Mesenchymal stem cell (in vitro differentiated cells and primary cell): ENCODE data around the gene CIAO3.
A peak's percentile ranks its signal among the peaks of the same experiment; 100 is the strongest.
"Not testable (repeated sequence)": the region's sequence is repeated elsewhere in the genome, so short reads cannot be mapped to it uniquely, and the experiment has no call there.

Experiments
- DNase-seq: peaks from one replicate; pipeline ENCODE4 v3.0.0-alpha.2; 2013
- H2AFZ ChIP-seq: one replicate; pipeline ENCODE4 v1.6.1; 2013; ENCODE audit warnings: low read depth, mild to moderate bottlenecking, control low read depth, inconsistent platforms, low read length, moderate library complexity
- H2AK5ac ChIP-seq: 2 replicates; pipeline ENCODE4 v1.6.1; 2013; ENCODE audit warnings: low read length, moderate library complexity, mild to moderate bottlenecking, inconsistent platforms; ENCODE audit not compliant: severe bottlenecking
- H2BK120ac ChIP-seq: one replicate; pipeline ENCODE4 v1.6.1; 2013; ENCODE audit warnings: low read depth, mild to moderate bottlenecking, inconsistent platforms, low read length, moderate library complexity
- H2BK12ac ChIP-seq, 2 experiments: one replicate each; pipeline ENCODE4 v1.6.1; 2013; ENCODE audit warnings: inconsistent platforms in 2 of 2, low read length in 2 of 2, mild to moderate bottlenecking in 2 of 2, moderate library complexity in 2 of 2, control low read depth in 1 of 2
- H2BK15ac ChIP-seq: one replicate; pipeline ENCODE4 v1.6.1; 2013; ENCODE audit warnings: mild to moderate bottlenecking, low read depth, inconsistent platforms; ENCODE audit not compliant: poor library complexity, severe bottlenecking
- H2BK5ac ChIP-seq: 2 replicates; pipeline ENCODE4 v1.6.1; 2013; ENCODE audit warnings: low read depth, mild to moderate bottlenecking, low read length, control low read depth, inconsistent platforms; ENCODE audit not compliant: poor library complexity, severe bottlenecking
- H3K14ac ChIP-seq, 2 experiments: one replicate each; pipeline ENCODE4 v1.6.1; 2013; ENCODE audit warnings: inconsistent platforms in 2 of 2, low read length in 2 of 2, control low read depth in 1 of 2, mild to moderate bottlenecking in 1 of 2, moderate library complexity in 1 of 2
- H3K18ac ChIP-seq, 2 experiments: one replicate each; pipeline ENCODE4 v1.6.1; 2013; ENCODE audit warnings: inconsistent platforms in 2 of 2, low read length in 2 of 2, control low read depth in 1 of 2, low read depth in 1 of 2, mild to moderate bottlenecking in 1 of 2
- H3K23ac ChIP-seq, 2 experiments: one replicate each; pipeline ENCODE4 v1.6.1; 2013; ENCODE audit warnings: inconsistent platforms in 2 of 2, low read length in 2 of 2, mild to moderate bottlenecking in 2 of 2, moderate library complexity in 2 of 2, control low read depth in 1 of 2
- H3K27ac ChIP-seq: 2 replicates; pipeline ENCODE4 v1.5.1; 2013; ENCODE audit warnings: mild to moderate bottlenecking, moderate library complexity, low read length, control low read depth, inconsistent platforms; ENCODE audit not compliant: poor library complexity, severe bottlenecking
- H3K27me3 ChIP-seq, 2 experiments: 2 replicates each; pipeline versions ENCODE4 v1.6.1 to v1.7.0; 2013; ENCODE audit warnings: low read length in 2 of 2, mild to moderate bottlenecking in 2 of 2, moderate library complexity in 2 of 2, control low read depth in 1 of 2, inconsistent platforms in 1 of 2; ENCODE audit not compliant: control insufficient read depth in 1 of 2, insufficient read depth in 1 of 2
- H3K36me3 ChIP-seq, 2 experiments: 2 replicates each; pipeline versions ENCODE4 v1.6.1 to v1.7.0; 2013; ENCODE audit warnings: low read length in 2 of 2, control low read depth in 1 of 2, inconsistent platforms in 1 of 2, low read depth in 1 of 2, mild to moderate bottlenecking in 1 of 2; ENCODE audit not compliant: insufficient read depth in 2 of 2, control insufficient read depth in 1 of 2
- H3K4ac ChIP-seq, 2 experiments: one replicate each; pipeline ENCODE4 v1.6.1; 2013; ENCODE audit warnings: inconsistent platforms in 2 of 2, low read length in 2 of 2, mild to moderate bottlenecking in 2 of 2, moderate library complexity in 2 of 2, control low read depth in 1 of 2, low read depth in 1 of 2
- H3K4me1 ChIP-seq: 2 replicates; pipeline ENCODE4 v1.6.1; 2013; ENCODE audit warnings: low read depth, low read length, control low read depth; ENCODE audit not compliant: control insufficient read depth, insufficient read depth
- H3K4me2 ChIP-seq: 2 replicates; pipeline ENCODE4 v1.6.1; 2013; ENCODE audit warnings: low read length, mild to moderate bottlenecking, inconsistent platforms; ENCODE audit not compliant: poor library complexity, severe bottlenecking
- H3K4me3 ChIP-seq, 2 experiments: 2 replicates each; pipeline versions ENCODE4 v1.5.1 to v1.7.0; 2013; ENCODE audit warnings: low read length in 2 of 2, mild to moderate bottlenecking in 2 of 2, control low read depth in 1 of 2, low read depth in 1 of 2; ENCODE audit not compliant: insufficient read depth in 1 of 2
- H3K79me1 ChIP-seq: replicated peaks from 2 replicates; pipeline ENCODE4 v1.6.1; 2013; ENCODE audit warnings: mild to moderate bottlenecking, control low read depth, low read length, inconsistent platforms; ENCODE audit not compliant: poor library complexity, severe bottlenecking
- H3K9ac ChIP-seq: 2 replicates; pipeline ENCODE4 v1.7.0; 2013; ENCODE audit warnings: mild to moderate bottlenecking, low read length, moderate library complexity
- H3K9me3 ChIP-seq: 2 replicates; pipeline ENCODE4 v1.7.0; 2013; ENCODE audit warnings: mild to moderate bottlenecking, low read length; ENCODE audit not compliant: control insufficient read depth
- H4K8ac ChIP-seq: one replicate; pipeline ENCODE4 v1.6.1; 2013; ENCODE audit warnings: inconsistent platforms, mild to moderate bottlenecking, low read length, moderate library complexity
- H4K91ac ChIP-seq: one replicate; pipeline ENCODE4 v1.6.1; 2013; ENCODE audit warnings: mild to moderate bottlenecking, low read length, inconsistent platforms
- WGBS: methylation state at CpG from one replicate; pipeline ENCODE4 v1.1.7; 2013; ENCODE audit warnings: mixed read lengths; 5-methylcytosine and 5-hydroxymethylcytosine counted together

CIAO3 gene

GRCh38 chr16:754121-754607 is 13.4 kb upstream of the CIAO3 start:
- not testable (repeated sequence) for H3K9me3 ChIP-seq, H3K4me2 ChIP-seq
- 96% methylated on average over 11 of the region's 11 CpGs for WGBS

GRCh38 chr16:752007-752312 is 11.2 kb upstream of the CIAO3 start:
- Histone ChIP-seq H4K91ac (no peak overlapping the region), H3K4me3 (no peak overlapping the region), H3K14ac (no peak overlapping the region), H2BK5ac (no peak overlapping the region), H3K27me3 (peaks cover 14 to 41% of the 10 kb centered on the region in 2 experiments), H3K4ac (no peak overlapping the region), H3K36me3 (no peaks in the 10 kb centered on the region), H3K9ac (no peak overlapping the region), H2BK120ac (no peak overlapping the region), H3K27ac (no peak overlapping the region), H4K8ac (no peak overlapping the region), H3K18ac (no peak overlapping the region), H2BK12ac (no peak overlapping the region), H3K23ac (no peak overlapping the region), H2BK15ac (no peak overlapping the region), H2AK5ac (no peak overlapping the region), H3K9me3 (peaks cover 5% of the 10 kb centered on the region), H3K79me1 (no peaks in the 10 kb centered on the region), H2AFZ (no peak overlapping the region), H3K4me2 (no peak overlapping the region), H3K4me1 (peaks cover 3% of the 10 kb centered on the region)
- WGBS: 35% methylated on average over 10 of the region's 10 CpGs
- DNase-seq: no peak

More at GRCh38 chr16:754121-754607, 13.4 kb upstream of the CIAO3 start:
- not testable (repeated sequence) for H3K4me1 ChIP-seq, H3K18ac ChIP-seq, H3K27ac ChIP-seq, H4K91ac ChIP-seq, H3K14ac ChIP-seq, H3K4me3 ChIP-seq, H2BK12ac ChIP-seq, H3K79me1 ChIP-seq, H3K9ac ChIP-seq, H3K4ac ChIP-seq, DNase-seq, H3K36me3 ChIP-seq, H2BK15ac ChIP-seq, H2AK5ac ChIP-seq, H2AFZ ChIP-seq, H2BK120ac ChIP-seq, H2BK5ac ChIP-seq, H3K23ac ChIP-seq, H4K8ac ChIP-seq
- H3K27me3 ChIP-seq: peaks cover 14 to 41% of the 10 kb centered on the region in 2 experiments

- H3K9me3 ChIP-seq: peaks cover 2% of the 10 kb centered on the region
- peaks cover 3% of the 10 kb centered on the region for H3K4me1 ChIP-seq
- no peak overlapping the region for H2BK15ac ChIP-seq
- no peak overlapping the region for H3K27ac ChIP-seq
- no peak overlapping the region for H3K4ac ChIP-seq
- H2BK5ac ChIP-seq: no peak overlapping the region
- WGBS: 74% methylated on average over 34 of the region's 39 CpGs
- H2BK12ac ChIP-seq: no peak overlapping the region
- no peaks in the 10 kb centered on the region for H3K79me1 ChIP-seq
- H2BK120ac ChIP-seq: no peak overlapping the region
- H3K23ac ChIP-seq: peak overlapping the region in 1 of 2 experiments; percentile 31
- H3K27me3 ChIP-seq: peaks cover 9 to 39% of the 10 kb centered on the region in 2 experiments
- no peak overlapping the region for H2AK5ac ChIP-seq
- no peak overlapping the region for H3K4me2 ChIP-seq
- H4K91ac ChIP-seq: no peak overlapping the region
- no peak overlapping the region for H2AFZ ChIP-seq
- no peaks in the 10 kb centered on the region for H3K36me3 ChIP-seq
- no peak for DNase-seq
- H3K18ac ChIP-seq: no peak overlapping the region
- no peak overlapping the region for H3K9ac ChIP-seq
- H4K8ac ChIP-seq: no peak overlapping the region
- H3K4me3 ChIP-seq: no peak overlapping the region
- no peak overlapping the region for H3K14ac ChIP-seq
These were observed 10.6 kb upstream of the CIAO3 start for GRCh38 chr16:751152-752006.

GRCh38 chr16:750485-750884 is 9.7 kb upstream of the CIAO3 start:
- no peak for DNase-seq
- no peak overlapping the region for H3K4me3 ChIP-seq
- H3K9ac ChIP-seq: no peak overlapping the region
- no peaks in the 10 kb centered on the region for H3K36me3 ChIP-seq
- H3K27me3 ChIP-seq: peaks cover 8 to 37% of the 10 kb centered on the region in 2 experiments
- H4K91ac ChIP-seq: no peak overlapping the region
- no peak overlapping the region for H3K27ac ChIP-seq
- H3K4ac ChIP-seq: no peak overlapping the region
- no peak overlapping the region for H4K8ac ChIP-seq
- H3K4me1 ChIP-seq: peaks cover 6% of the 10 kb centered on the region
- no peak overlapping the region for H3K23ac ChIP-seq
- no peak overlapping the region for H2AK5ac ChIP-seq
- no peak overlapping the region for H2BK5ac ChIP-seq
- no peak overlapping the region for H3K14ac ChIP-seq
- no peaks in the 10 kb centered on the region for H3K79me1 ChIP-seq
- no peak overlapping the region for H3K4me2 ChIP-seq
- no peak overlapping the region for H2BK12ac ChIP-seq
- 69% methylated on average over 9 of the region's 9 CpGs for WGBS
- H2AFZ ChIP-seq: no peak overlapping the region
- H3K18ac ChIP-seq: no peak overlapping the region
- H3K9me3 ChIP-seq: no peaks in the 10 kb centered on the region
- H2BK15ac ChIP-seq: no peak overlapping the region
- no peak overlapping the region for H2BK120ac ChIP-seq
